Activated T-cell treated with anti-CD3 and anti-CD28 coated beads, Interleukin-2, amount 50 U/mL, for 48 hours (primary cell): Measurements from ENCODE around the gene SIN3B.
A peak's percentile ranks its signal among the peaks of the same experiment; 100 is the strongest.

Experiments used
- DNase-seq, 2 experiments: peaks; one replicate each; pipeline ENCODE4 v3.0.0-alpha.2; 2020

Gene SIN3B

GRCh38 chr19:16829822-16830289 lies 658 bp downstream of the SIN3B start:
- DNase-seq, result peak; percentile 19 to 23

GRCh38 chr19:16830679-16831078 lies 1.5 kb downstream of the SIN3B start:
- DNase-seq, result no peak

DNA sequence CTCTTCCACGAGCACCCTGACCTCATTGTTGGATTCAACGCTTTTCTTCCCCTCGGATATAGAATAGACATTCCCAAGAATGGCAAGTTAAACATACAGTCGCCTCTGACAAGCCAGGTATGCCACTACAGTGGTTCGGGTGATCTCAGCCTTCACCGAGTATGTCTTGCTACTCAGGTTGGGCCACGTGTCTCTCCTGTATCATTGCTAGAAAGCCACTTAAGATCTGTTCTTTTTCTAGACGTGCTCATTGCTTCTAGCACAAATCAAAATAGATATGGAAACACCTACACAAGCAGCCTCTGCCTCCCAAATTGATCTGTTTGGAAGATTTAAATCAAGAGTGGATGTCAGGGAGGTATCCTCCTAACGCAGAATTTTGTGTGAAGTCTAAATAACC lies 2.3 kb downstream of the SIN3B start:
- DNase-seq, result no peak

DNA sequence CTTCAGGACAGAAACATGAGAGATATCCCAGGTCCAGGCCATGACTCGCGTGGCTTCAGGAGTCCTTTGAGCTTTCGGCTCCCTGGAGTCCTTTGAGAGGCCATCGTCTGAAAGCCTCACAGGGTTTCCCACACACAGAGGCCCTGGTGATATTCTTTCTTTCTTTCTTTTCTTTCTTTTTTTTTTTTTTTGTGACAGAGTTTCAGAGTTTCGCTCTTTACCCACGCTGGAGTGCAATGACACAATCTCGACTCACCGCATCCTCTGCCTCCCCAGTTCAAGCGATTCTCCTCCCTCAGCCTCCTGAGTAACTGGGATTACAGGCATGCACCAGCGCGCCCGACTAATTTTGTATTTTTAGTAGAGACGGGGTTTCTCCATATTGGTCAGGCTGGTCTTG lies 5.5 kb downstream of the SIN3B start:
- peak; percentile 39 to 46 for DNase-seq

DNA sequence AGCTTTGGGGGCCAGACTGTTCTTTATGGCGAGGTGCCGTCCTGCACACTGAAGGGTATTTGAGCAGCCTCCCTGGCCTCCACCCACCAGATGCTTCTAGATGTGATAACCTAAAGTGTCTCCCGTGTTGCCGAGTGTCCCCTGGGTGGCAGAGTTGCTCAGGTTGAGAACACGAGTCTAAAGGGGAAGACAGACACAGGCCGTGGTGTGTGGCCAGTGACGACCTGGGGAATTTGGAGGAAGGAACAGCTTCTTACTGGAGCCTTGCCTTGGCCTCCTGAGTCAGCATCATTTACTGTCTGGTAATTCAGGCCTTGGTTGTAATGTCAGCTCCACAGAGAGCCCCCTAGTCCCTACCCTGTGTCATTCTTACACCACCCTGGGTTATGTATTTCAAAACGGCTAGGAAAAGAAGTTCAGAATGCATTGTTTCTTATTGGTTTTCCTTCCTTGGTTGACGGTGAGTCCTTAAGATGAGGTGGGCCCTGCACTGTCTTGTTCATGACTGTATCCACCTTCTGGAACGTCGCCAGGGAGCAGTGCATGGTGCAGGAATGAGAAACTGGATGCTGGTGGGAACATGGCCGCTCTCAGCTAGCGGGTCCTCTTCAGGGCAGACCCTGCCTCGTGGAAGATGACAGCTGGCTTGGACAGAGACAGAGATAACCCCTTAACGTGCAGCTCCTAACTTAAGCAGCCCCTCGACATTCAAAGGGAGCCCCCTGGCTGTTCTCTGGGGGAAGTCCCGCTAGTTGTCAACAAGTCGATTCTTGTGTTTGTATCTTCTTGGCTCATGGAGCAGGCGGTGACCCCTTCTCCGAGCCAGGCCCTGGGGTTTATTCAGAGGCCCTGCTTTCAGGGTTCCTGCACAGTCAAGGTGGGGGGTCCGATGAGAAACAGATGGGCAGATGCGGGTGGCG lies 7.2 kb downstream of the SIN3B start:
- peak in 1 of 2 experiments; percentile 21 for DNase-seq

DNA sequence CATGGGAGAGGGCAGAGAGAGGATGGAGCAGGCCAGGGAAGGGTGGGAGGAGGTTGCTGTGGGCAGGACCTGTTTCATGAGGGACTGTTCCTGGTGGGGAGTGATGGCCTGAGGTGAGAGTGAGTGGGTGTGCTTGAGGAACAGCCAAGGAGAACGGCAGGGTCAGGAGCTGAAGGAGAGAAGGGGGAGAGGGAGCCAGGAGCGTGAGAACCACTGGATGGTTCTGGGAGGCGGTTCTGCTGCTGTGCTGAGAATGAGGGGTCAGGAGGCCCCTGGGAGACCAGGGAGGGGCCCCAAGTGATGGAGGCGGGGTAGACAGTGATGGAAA lies 7.8 kb downstream of the SIN3B start:
- no peak for DNase-seq

- DNase-seq, result no peak
Measured at GRCh38 chr19:16841391-16841926, 12.3 kb downstream of the SIN3B start.

- no peak for DNase-seq
Measured at GRCh38 chr19:16846901-16847300, 17.7 kb downstream of the SIN3B start.

GRCh38 chr19:16847430-16847829 lies 18.2 kb downstream of the SIN3B start:
- no peak for DNase-seq

DNA sequence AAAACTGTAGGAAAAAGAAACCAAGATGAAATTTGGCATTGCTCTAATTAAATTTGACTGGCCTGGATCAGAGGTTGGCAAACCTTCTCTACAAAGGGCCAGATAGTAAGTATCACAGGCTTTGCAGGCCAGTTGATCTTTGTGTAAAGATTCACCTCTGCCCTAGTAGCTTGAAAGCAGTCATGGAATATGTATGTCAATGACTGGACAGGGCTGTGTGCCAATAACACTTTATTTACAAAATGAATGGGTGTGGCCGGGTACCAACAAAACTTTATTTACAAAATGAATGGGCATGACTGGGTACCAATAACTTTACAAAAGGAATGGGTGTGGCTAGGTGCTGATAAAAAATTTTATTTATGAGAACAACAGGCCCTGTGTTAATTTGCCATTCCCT lies 20.0 kb downstream of the SIN3B start:
- no peak for DNase-seq

- no peak for DNase-seq
Measured at GRCh38 chr19:16850133-16850532, 20.9 kb downstream of the SIN3B start.

DNA sequence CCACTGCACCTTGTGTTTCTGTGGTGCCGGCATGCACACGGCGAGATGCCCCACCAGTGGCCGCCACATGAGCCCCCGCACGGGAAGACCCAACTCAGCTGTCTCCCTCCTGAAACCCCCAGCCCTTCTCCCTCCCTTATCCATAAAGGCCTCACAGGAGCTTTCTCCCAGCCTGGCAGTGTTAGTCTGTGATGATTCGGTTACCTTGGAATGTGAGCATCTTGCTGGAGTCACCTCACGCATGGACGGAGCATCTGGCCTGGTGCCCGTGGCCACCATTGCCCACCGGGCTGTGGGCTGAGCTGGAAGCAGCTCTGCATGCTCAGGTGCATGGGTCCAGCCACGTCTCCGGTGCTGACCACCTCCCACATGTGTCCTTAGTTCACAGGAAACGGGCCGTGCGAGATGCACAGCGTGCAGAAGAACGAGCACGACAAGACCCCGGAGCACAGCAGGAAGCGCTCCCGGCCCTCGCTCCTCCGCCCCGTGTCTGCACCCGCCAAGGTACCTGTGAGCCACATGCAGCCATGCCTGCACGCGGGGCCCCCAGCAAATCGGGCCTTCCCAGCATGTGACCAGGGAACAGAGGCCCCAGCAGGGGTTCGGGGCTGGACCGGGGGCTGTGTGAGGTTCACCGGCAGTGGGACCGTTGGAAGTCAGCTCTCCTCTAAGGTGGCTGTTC lies 22.0 kb downstream of the SIN3B start:
- no peak for DNase-seq

GRCh38 chr19:16853066-16853465 lies 23.9 kb downstream of the SIN3B start:
- DNase-seq, result no peak

DNA sequence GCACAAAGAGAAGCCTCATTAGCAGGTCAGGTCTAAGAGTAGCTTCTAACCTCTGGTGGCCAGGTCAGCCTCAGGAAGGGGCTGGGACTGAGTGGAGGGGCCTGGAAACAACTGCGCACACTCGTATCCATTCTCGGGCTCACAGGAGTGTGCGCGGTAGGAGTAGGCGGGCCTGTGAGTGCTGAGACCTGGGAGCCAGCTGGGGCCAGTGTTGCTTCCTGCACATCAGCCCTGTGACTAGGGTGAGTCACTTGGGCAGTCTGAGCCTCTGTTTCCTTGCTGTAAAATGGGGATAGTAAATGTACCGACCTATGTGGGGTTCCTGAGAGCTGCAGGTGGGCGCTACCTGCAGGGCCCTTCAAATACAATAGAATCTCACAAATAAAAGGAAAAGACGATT lies 26.9 kb downstream of the SIN3B start:
- no peak for DNase-seq

DNA sequence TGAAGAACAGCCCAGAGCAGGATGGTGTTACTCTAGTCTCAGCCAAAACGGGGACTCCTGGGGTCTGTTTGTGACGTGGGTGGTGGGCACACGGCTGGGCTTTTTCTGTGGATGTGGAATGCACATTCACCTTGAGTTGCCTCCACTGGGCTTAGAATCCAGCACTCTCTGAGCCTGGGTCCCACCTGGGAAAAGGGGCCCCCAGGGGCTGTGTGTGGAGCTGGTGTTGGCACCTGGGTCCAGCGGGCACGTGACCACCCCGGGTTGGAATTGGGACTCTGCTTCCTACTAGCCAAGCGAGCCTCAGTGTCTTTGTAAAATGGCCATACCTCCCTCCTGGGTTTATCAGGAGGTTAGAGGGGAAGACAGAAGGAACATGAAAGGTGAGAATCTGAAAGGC lies 30.4 kb downstream of the SIN3B start:
- no peak for DNase-seq

GRCh38 chr19:16860118-16860517 lies 30.9 kb downstream of the SIN3B start:
- DNase-seq, result no peak

- DNase-seq, result no peak
Measured at GRCh38 chr19:16861011-16861410, 31.8 kb downstream of the SIN3B start.

DNA sequence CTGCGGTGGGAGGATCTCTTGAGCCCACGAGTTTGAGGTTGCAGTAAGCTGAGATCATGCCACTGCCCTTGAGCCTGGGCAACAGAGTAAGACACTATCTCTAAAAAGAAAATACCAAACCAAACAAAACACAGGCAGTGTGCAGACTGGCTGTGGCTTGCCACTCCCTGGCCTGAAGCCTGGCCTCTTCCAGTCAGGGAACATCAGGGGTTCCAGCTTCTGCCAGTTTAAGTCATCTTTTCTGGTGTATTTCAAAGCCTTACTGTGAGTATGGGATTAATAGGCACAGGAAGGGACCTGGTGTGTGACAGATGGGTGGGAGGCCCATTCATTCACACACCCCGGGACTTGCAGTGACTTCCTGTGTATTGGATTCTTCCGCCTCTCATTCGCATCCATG lies 32.6 kb downstream of the SIN3B start:
- no peak for DNase-seq

DNA sequence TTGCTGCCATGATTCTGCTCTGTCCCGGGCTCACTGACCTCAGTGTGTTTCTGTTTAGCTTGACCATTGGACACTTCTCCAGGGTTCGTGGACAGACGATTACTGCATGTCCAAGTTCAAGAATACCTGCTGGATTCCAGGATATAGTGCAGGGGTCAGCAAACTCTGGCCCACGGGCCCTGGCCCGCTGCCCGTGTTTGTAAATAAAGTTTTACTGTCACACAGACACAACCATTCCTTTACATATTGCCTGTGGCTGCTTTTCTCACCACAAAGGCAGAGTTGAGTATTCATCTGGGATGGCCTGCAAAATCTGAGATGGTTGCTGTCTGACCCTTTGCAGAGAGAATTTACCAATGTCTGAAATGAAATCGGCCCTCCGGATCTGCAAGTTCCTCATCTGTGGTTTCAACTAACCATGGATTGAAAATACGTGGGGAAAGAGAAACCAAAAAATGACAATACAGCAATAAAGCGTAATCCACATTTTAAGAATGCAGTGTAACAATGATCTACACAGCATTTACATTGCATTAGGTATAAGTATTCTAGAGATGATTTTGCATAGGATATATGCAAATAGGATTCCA lies 33.7 kb downstream of the SIN3B start:
- DNase-seq, result no peak

DNA sequence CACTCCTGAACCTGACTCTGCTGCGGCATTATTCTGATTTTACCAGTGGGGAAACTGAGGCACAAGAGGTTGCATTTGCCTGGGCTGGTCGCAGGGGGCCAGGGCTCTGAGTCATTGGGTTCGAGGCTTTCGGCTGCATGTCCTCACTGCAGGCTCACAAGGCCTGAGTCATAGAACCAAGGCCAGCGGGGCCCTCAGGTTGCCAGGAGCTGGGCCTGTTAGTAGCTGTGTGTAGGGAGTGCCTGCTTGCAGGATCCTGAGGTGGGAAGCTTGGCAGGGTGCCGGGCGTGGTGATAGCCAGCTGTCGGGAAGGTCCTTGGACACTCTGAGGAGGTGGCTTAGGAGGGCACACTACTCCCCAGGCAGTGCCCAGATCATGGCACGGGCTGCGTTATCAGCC lies 38.0 kb downstream of the SIN3B start:
- no peak for DNase-seq

GRCh38 chr19:16868423-16869130 lies 39.4 kb downstream of the SIN3B start:
- no peak for DNase-seq

DNA sequence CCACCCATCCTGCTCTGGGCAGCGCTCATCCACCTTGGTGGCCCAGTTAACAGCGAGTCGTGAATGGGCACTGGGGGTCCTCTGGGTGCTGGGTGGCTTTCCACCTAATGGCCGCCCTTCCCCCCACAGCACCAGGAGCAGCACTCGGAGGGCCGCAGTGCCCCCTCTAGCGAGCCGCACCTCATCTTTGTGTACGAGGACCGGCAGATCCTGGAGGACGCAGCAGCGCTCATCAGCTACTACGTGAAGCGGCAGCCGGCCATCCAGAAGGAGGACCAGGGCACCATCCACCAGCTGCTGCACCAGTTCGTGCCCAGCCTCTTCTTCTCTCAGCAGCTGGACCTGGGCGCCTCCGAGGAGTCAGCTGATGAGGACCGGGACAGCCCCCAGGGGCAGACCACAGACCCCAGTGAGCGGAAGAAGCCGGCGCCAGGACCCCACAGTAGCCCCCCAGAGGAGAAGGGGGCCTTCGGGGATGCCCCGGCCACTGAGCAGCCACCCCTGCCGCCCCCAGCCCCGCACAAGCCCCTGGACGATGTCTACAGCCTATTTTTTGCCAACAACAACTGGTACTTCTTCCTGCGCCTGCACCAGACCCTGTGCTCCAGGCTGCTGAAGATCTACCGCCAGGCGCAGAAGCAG lies 40.3 kb downstream of the SIN3B start:
- no peak for DNase-seq

DNA sequence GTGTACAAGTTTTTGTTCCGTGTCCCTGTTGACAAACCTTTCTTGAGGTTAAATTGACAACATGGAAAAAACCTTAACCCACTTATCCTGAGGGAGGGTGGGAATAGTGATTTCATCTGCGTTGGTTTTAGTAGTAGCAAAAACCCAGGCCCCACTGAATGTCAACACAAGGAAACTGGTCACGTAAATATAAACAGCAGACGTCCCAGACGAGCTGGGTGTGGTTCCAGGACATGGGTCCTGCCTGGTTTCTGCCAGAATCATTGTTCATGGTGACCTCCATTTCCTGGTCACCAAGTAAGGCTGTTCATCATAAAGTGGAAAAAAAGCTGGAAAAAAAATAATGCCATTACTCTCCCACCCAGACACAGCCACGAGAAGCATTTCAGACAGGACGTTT lies 42.7 kb downstream of the SIN3B start:
- no peak for DNase-seq
